Measurements from ENCODE around the gene HSH2D. TPM values are rescaled to one million over a fixed set of nuclear protein-coding genes. Genes with fewer than 3 reads are reported as not detected.

Gene HSH2D
- total RNA-seq, 2 experiments from 2014 or later = 57.6 to 79.0 TPM

DNA sequence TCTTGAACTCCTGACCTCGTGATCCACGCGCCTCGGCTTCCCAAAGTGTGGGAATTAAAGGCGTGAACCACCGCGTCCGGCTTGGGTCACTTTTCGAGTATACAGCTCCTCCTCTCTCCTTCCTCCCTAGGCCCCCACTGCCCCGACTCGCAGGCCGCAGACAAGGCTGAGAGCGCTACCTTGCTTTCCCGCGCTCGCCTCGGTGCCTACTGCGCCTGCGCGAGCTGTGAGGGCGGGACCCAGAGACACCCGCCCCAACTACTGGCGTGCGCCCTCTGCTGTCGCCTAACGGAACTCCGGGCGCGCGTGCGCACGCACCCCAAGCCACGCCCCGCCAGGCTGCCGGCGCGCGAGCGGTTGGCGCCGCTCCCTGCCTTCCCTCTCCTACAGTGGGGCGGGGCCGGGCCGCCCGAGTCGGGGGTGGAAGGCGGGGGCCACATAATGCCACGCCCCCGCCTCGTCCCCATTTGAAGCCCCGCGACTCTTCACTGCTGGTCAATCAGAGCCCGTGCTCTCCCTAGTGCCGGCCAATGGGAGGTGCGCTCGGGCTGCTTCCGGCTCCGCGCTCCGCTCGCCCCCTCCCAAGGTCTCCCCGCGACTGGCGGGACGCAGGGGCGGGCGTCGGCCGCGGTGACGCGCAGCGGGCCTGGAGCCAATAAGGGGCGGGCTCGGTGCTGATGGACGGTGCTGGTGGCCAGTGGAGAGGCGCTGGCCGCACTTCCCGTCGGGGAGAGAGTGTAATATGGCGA, 32.2 kb upstream of the HSH2D start, which contains the start of gene RAB8A:
RAB8A (plus strand) TSS at position 730 of the 749 bp plus-strand sequence; CDS start at position 743, 13 bp downstream.
- peak within 1 kb of the TSS; percentile 98 for H3K4me2 ChIP-seq (ENCODE audit: low read length)
- ChIA-PET CTCF (ENCODE audit: unreplicated experiment) (interaction anchor here (0.6 kb wide), 1 partner anchor 66 kb away, joined by 3 read pairs; no protein-coding TSS in a partner anchor), POLR2A (interaction anchor here (0.6 to 1.6 kb wide), 6 partner anchors 33 to 143 kb away, joined by 3 to 5 read pairs (median 3); partner anchors contain the start of genes FAM32A and TPM4)
- peak; percentile 99 for DNase-seq (ENCODE audit: low spot score)
- peaks cover 45% of the 10 kb centered on the region for H3K79me2 ChIP-seq (ENCODE audit: insufficient read depth, low read depth, low read length)
- intact Hi-C loops (cut with micrococcal nuclease; ENCODE audit: unreplicated experiment) = loop anchor here (1.0 to 2.0 kb wide), 4 partner anchors 33 to 275 kb away; partner anchors contain the start of gene FAM32A
- H4K20me1 ChIP-seq (ENCODE audit: insufficient read depth, low read length) = peaks cover 7% of the 10 kb centered on the region; the same call in 1 of the 2 replicates
- peak within 1 kb of the TSS; percentile 63 for H3K27ac ChIP-seq (ENCODE audit: low read depth, low read length, poor library complexity, severe bottlenecking)
- no peaks in the 10 kb centered on the region for H3K9me2 ChIP-seq (ENCODE audit: insufficient read depth, low read length)
- H3K36me3 ChIP-seq (ENCODE audit: insufficient read depth, low read length) = peaks cover 24% of the 10 kb centered on the region; the same call in 1 of the 2 replicates
- peak within 1 kb of the TSS; percentile 51; the same call in 1 of the 2 replicates for H2AFZ ChIP-seq (ENCODE audit: low read length)
- H3K4me1 ChIP-seq (ENCODE audit: insufficient read depth, low read length, poor library complexity, severe bottlenecking) = peaks cover 50% of the 10 kb centered on the region
- H3K9me3 ChIP-seq (ENCODE audit: low read length) = no peaks in the 10 kb centered on the region
- H3K4me3 ChIP-seq (ENCODE audit: low read depth, low read length, poor library complexity, severe bottlenecking) = peak within 1 kb of the TSS; percentile 96
- BruUV-seq (replicated peaks) = no TSS peak
- no peak for TF ChIP-seq EZH2phosphoT487 (IDR thresholded peaks at IDR 0.05; ENCODE audit: borderline replicate concordance, low read depth, low read length)
- TF ChIP-seq CTCF (conservative IDR thresholded peaks at IDR 0.05; ENCODE audit: low read length) = peak; percentile 81

DNA sequence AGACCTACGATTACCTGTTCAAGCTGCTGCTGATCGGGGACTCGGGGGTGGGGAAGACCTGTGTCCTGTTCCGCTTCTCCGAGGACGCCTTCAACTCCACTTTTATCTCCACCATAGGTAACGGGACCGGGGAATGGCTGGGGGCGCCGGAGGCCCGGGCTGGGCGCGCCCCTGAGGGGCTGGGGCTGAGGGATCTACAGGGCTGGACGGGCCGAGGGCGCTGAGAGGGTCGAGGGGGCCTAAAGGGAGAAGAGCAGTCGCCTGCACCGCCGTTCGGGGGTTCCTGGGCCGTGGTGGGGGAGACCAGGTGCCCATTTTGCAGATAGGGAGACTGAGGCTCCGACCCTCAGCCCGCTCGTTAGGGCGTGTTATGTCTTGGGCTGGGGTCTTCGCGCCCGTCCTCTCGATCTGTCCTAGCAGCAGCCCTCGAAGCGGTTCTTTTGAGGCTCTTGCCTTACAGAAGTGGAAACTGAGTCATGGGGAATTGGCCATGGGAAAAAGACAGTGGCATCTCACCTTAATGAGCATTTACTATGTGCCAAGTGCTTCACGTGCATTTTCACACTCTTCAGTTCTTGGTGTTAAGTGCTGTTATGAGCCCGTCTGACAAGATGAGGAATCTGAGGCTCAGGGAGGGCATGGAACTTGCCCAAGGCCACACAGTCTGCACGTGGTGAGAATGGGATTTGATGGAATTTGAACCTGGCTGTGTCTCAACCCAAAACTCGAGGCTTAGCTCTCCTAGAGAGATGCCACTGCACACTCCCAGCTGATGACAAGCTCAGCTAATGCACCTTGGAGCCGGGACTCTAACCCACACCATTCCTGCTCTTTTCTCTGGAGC, 31.4 kb upstream of the HSH2D start:
- H3K4me2 ChIP-seq (ENCODE audit: low read length) = peak overlapping the region; percentile 98
- H3K36me3 ChIP-seq (ENCODE audit: insufficient read depth, low read length) = peaks cover 31% of the 10 kb centered on the region; the same call in 1 of the 2 replicates
- H3K4me1 ChIP-seq (ENCODE audit: insufficient read depth, low read length, poor library complexity, severe bottlenecking) = peaks cover 51% of the 10 kb centered on the region
- intact Hi-C loops (cut with micrococcal nuclease; ENCODE audit: unreplicated experiment) = loop anchor here (1.0 to 2.0 kb wide), 4 partner anchors 33 to 275 kb away; partner anchors contain the start of gene FAM32A
- H3K4me3 ChIP-seq (ENCODE audit: low read depth, low read length, poor library complexity, severe bottlenecking) = peak overlapping the region; percentile 96
- peak overlapping the region; percentile 63 for H3K27ac ChIP-seq (ENCODE audit: low read depth, low read length, poor library complexity, severe bottlenecking)
- POLR2A ChIA-PET = interaction anchor here (0.6 to 1.6 kb wide), 2 partner anchors 36 to 142 kb away, joined by 3 read pairs; partner anchors contain the start of gene TPM4
- TSS peak; percentile 81 for BruUV-seq (replicated peaks)
- DNase-seq (ENCODE audit: low spot score) = no peak
- no peaks in the 10 kb centered on the region for H3K9me2 ChIP-seq (ENCODE audit: insufficient read depth, low read length)
- H4K20me1 ChIP-seq (ENCODE audit: insufficient read depth, low read length) = peaks cover 7% of the 10 kb centered on the region; the same call in 1 of the 2 replicates
- peak overlapping the region; percentile 38; the same call in 1 of the 2 replicates for H2AFZ ChIP-seq (ENCODE audit: low read length)
- TF ChIP-seq CTCF (conservative IDR thresholded peaks at IDR 0.05; ENCODE audit: low read length) (no peak), EZH2phosphoT487 (IDR thresholded peaks at IDR 0.05; ENCODE audit: borderline replicate concordance, low read depth, low read length) (no peak)
- H3K79me2 ChIP-seq (ENCODE audit: insufficient read depth, low read depth, low read length) = peaks cover 53% of the 10 kb centered on the region
- no peaks in the 10 kb centered on the region for H3K9me3 ChIP-seq (ENCODE audit: low read length)
- CTCF ChIA-PET (ENCODE audit: unreplicated experiment) = no interaction called here

Data from OCI-LY7 (cell line).